ENCODE data around the gene CMSS1.

- TF ChIP-seq POLR2A (IDR thresholded peaks at IDR 0.05; ENCODE audit: low read depth) (no peak), CTCF (IDR thresholded peaks at IDR 0.05) (no peak), POLR2AphosphoS5 (IDR thresholded peaks at IDR 0.05) (no peak)
Measured at GRCh38 chr3:99950921-99951320, 133.3 kb downstream of the CMSS1 start.

Data from esophagus muscularis mucosa (tissue), 3 donors.